ENCODE measurements around the gene CYSLTR1.

Gene CYSLTR1

DNA sequence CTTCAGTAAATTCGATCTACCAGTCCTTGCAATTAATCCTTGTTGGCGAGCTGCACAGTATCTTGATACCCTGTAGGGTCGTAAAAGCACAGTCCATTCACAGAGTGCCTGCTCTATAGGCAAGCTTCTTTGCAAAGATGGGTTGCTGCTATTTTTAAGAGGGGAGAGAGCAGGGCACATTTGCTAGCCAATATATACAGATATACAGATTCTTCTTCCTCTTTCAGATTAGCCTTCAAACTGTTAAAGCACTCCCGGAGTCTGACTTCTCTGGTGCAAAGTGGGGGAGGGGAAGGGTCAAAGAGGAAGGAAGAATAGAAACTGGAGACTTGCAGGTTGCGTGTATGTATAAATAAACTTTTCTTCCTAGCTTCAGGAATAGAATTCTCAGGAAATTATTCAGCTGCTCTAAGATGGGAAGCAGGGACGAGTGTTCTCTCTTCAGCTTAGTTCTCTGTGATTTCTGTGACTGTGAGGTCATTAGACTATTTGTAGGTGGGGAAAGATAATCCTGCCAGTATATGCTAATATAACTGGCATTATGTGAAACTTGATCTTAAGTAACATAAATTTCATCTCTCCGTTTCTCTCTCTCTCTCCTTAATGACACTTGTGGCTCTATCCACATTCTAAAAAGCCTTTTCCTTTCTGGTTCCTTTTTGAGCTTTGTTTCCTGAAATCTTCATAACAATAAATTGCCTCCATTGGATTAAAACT, at the start of gene CYSLTR1:
TSS of gene CYSLTR1 (minus strand) at position 242 of the 717 bp plus-strand sequence. CDS start 53,865 bp downstream, outside the sequence.
- TF ChIP-seq LEF1 (IDR thresholded peaks at IDR 0.05; ENCODE audit: borderline replicate concordance) (no peak), SP1 (IDR thresholded peaks at IDR 0.05) (no peak), FOXM1 (IDR thresholded peaks at IDR 0.05; ENCODE audit: borderline replicate concordance) (no peak), L3MBTL2 (conservative IDR thresholded peaks at IDR 0.05) (no peak), BHLHE40 (IDR thresholded peaks at IDR 0.05; ENCODE audit: borderline replicate concordance) (no peak), SUZ12 (IDR thresholded peaks at IDR 0.05) (no peak), ARNT (IDR thresholded peaks at IDR 0.05) (no peak)
- TF ChIP-seq, protein P1, sequence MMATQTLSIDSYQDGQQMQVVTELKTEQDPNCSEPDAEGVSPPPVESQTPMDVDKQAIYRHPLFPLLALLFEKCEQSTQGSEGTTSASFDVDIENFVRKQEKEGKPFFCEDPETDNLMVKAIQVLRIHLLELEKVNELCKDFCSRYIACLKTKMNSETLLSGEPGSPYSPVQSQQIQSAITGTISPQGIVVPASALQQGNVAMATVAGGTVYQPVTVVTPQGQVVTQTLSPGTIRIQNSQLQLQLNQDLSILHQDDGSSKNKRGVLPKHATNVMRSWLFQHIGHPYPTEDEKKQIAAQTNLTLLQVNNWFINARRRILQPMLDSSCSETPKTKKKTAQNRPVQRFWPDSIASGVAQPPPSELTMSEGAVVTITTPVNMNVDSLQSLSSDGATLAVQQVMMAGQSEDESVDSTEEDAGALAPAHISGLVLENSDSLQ (IDR thresholded peaks at IDR 0.05) = no peak
- ChIA-PET POLR2A (no interaction called here), CTCF (no interaction called here)
- DNase-seq (ENCODE audit: extremely low spot score) = no peak

GRCh38 chrX:78377186-78377585, 49.8 kb upstream of the CYSLTR1 start:
- ChIA-PET POLR2A (no interaction called here), CTCF (no interaction called here)
- no peak for TF ChIP-seq ZNF384 (IDR thresholded peaks at IDR 0.05)
- no peak for TF ChIP-seq BHLHE40 (IDR thresholded peaks at IDR 0.05; ENCODE audit: borderline replicate concordance)
- TF ChIP-seq ELF4 (IDR thresholded peaks at IDR 0.05) = no peak
- no peak for DNase-seq (ENCODE audit: extremely low spot score)

- no peak for DNase-seq (ENCODE audit: extremely low spot score)
- TF ChIP-seq LEF1 (IDR thresholded peaks at IDR 0.05; ENCODE audit: borderline replicate concordance) (no peak), FOXA1 (IDR thresholded peaks at IDR 0.05) (no peak), ARNT (IDR thresholded peaks at IDR 0.05) (no peak), HDGF (IDR thresholded peaks at IDR 0.05; ENCODE audit: borderline replicate concordance) (no peak), SP1 (IDR thresholded peaks at IDR 0.05) (no peak)
- ChIA-PET CTCF (no interaction called here), POLR2A (no interaction called here)
These were observed 48.5 kb upstream of the CYSLTR1 start for GRCh38 chrX:78375894-78376293.

- ChIA-PET CTCF (no interaction called here), POLR2A (no interaction called here)
- TF ChIP-seq FOXM1 (IDR thresholded peaks at IDR 0.05; ENCODE audit: borderline replicate concordance) (no peak), LEF1 (IDR thresholded peaks at IDR 0.05; ENCODE audit: borderline replicate concordance) (no peak), SUZ12 (IDR thresholded peaks at IDR 0.05) (no peak), BHLHE40 (IDR thresholded peaks at IDR 0.05; ENCODE audit: borderline replicate concordance) (no peak), NFRKB (IDR thresholded peaks at IDR 0.05) (no peak), SP1 (IDR thresholded peaks at IDR 0.05) (no peak), TARDBP (IDR thresholded peaks at IDR 0.05) (no peak), ZNF384 (IDR thresholded peaks at IDR 0.05) (no peak), ARNT (IDR thresholded peaks at IDR 0.05) (no peak), FOXK2 (IDR thresholded peaks at IDR 0.05) (no peak), CTBP1 (IDR thresholded peaks at IDR 0.05; ENCODE audit: borderline replicate concordance) (no peak), HDGF (IDR thresholded peaks at IDR 0.05; ENCODE audit: borderline replicate concordance) (no peak), L3MBTL2 (conservative IDR thresholded peaks at IDR 0.05) (no peak)
- TF ChIP-seq, protein P1 (IDR thresholded peaks at IDR 0.05) = no peak
- no peak for DNase-seq (ENCODE audit: extremely low spot score)
These were observed 39.2 kb upstream of the CYSLTR1 start for GRCh38 chrX:78366576-78366975.

GRCh38 chrX:78357342-78358055, 30.1 kb upstream of the CYSLTR1 start:
- ChIA-PET POLR2A (no interaction called here), CTCF (no interaction called here)
- DNase-seq (ENCODE audit: extremely low spot score) = no peak
- TF ChIP-seq FOXA1 (IDR thresholded peaks at IDR 0.05) (no peak), FOXK2 (IDR thresholded peaks at IDR 0.05) (no peak), ARNT (IDR thresholded peaks at IDR 0.05) (no peak), CTBP1 (IDR thresholded peaks at IDR 0.05; ENCODE audit: borderline replicate concordance) (no peak), LEF1 (IDR thresholded peaks at IDR 0.05; ENCODE audit: borderline replicate concordance) (no peak), ZNF384 (IDR thresholded peaks at IDR 0.05) (no peak), NFRKB (IDR thresholded peaks at IDR 0.05) (no peak), ELF4 (IDR thresholded peaks at IDR 0.05) (no peak), SUZ12 (IDR thresholded peaks at IDR 0.05) (no peak), TARDBP (IDR thresholded peaks at IDR 0.05) (no peak), SP1 (IDR thresholded peaks at IDR 0.05) (no peak), HDGF (IDR thresholded peaks at IDR 0.05; ENCODE audit: borderline replicate concordance) (no peak)
- TF ChIP-seq, protein P1 (IDR thresholded peaks at IDR 0.05) = no peak

DNA sequence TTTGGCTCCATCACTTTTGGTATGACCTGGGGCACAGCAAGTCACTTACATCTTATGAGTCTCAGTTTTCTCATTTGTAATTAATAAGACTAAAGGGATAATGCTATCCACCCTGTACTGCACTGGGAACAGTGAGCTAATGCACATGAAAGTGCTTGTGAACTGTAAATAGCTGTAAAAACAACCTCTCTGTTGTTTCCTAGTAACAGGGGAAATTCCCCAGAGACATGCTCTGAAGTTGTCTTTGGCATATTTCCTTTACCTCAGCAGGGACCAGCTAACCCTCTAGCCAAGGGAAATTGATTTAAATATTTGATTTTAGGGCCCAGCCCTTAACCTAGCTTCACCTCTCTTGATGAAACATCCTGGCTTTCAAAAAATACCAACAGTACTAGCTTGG, 6.1 kb upstream of the CYSLTR1 start:
- ChIA-PET CTCF (interaction anchor here (0.6 kb wide), 1 partner anchor 1804 kb away, joined by 4 read pairs; no protein-coding TSS in a partner anchor), POLR2A (no interaction called here)
- DNase-seq (ENCODE audit: extremely low spot score) = no peak
- no peak for TF ChIP-seq TARDBP (IDR thresholded peaks at IDR 0.05)
- no peak for TF ChIP-seq BHLHE40 (IDR thresholded peaks at IDR 0.05; ENCODE audit: borderline replicate concordance)
- no peak for TF ChIP-seq CTBP1 (IDR thresholded peaks at IDR 0.05; ENCODE audit: borderline replicate concordance)
- no peak for TF ChIP-seq SP1 (IDR thresholded peaks at IDR 0.05)
- TF ChIP-seq SUZ12 (IDR thresholded peaks at IDR 0.05) = no peak
- TF ChIP-seq HDGF (IDR thresholded peaks at IDR 0.05; ENCODE audit: borderline replicate concordance) = no peak
- no peak for TF ChIP-seq NFRKB (IDR thresholded peaks at IDR 0.05)
- no peak for TF ChIP-seq LEF1 (IDR thresholded peaks at IDR 0.05; ENCODE audit: borderline replicate concordance)
- TF ChIP-seq FOXM1 (IDR thresholded peaks at IDR 0.05; ENCODE audit: borderline replicate concordance) = no peak
- no peak for TF ChIP-seq FOXK2 (IDR thresholded peaks at IDR 0.05)
- no peak for TF ChIP-seq L3MBTL2 (conservative IDR thresholded peaks at IDR 0.05)
- TF ChIP-seq, protein P1 (IDR thresholded peaks at IDR 0.05) = no peak
- TF ChIP-seq ARNT (IDR thresholded peaks at IDR 0.05) = no peak
- TF ChIP-seq FOXA1 (IDR thresholded peaks at IDR 0.05) = no peak
- no peak for TF ChIP-seq ZNF384 (IDR thresholded peaks at IDR 0.05)
- no peak for TF ChIP-seq ELF4 (IDR thresholded peaks at IDR 0.05)

All from HEK293T (cell line).